Measurements from ENCODE around the gene NPAS3.

- no peak for TF ChIP-seq CTCF (conservative IDR thresholded peaks at IDR 0.05)
- no peak for TF ChIP-seq EZH2 (IDR thresholded peaks at IDR 0.05; ENCODE audit: low read depth)
Observed at GRCh38 chr14:33257796-33258195, 319.1 kb downstream of the NPAS3 start.
